Keratinocyte (primary cell): ENCODE data around the gene THBD.

Experiments used
- EZH2 ChIP-seq: IDR thresholded peaks from one replicate; pipeline ENCODE4 v1.6.1; 2012; ENCODE audit warnings: inconsistent platforms, mild to moderate bottlenecking, low read length, moderate library complexity
- TF ChIP-seq, protein P1 (sequence below), 3 experiments: IDR thresholded peaks in 1 of 3; conservative IDR thresholded peaks in 1 of 3; optimal IDR thresholded peaks in 1 of 3; 2 replicates in 2 of 3; 3 replicates in 1 of 3; pipeline versions ENCODE3 to v1.5.1; 2011; ENCODE audit warnings: low read length in 3 of 3, mild to moderate bottlenecking in 3 of 3, moderate library complexity in 2 of 3, control low read depth in 1 of 3, inconsistent platforms in 1 of 3; ENCODE audit not compliant: insufficient read depth in 2 of 3; ENCODE audit errors: extremely low read depth in 1 of 3

GRCh38 chr20:23063168-23063567 lies 13.7 kb upstream of the THBD start:
- TF ChIP-seq, protein P1, sequence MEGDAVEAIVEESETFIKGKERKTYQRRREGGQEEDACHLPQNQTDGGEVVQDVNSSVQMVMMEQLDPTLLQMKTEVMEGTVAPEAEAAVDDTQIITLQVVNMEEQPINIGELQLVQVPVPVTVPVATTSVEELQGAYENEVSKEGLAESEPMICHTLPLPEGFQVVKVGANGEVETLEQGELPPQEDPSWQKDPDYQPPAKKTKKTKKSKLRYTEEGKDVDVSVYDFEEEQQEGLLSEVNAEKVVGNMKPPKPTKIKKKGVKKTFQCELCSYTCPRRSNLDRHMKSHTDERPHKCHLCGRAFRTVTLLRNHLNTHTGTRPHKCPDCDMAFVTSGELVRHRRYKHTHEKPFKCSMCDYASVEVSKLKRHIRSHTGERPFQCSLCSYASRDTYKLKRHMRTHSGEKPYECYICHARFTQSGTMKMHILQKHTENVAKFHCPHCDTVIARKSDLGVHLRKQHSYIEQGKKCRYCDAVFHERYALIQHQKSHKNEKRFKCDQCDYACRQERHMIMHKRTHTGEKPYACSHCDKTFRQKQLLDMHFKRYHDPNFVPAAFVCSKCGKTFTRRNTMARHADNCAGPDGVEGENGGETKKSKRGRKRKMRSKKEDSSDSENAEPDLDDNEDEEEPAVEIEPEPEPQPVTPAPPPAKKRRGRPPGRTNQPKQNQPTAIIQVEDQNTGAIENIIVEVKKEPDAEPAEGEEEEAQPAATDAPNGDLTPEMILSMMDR (optimal IDR thresholded peaks at IDR 0.05 in 1 of 3, IDR thresholded peaks at IDR 0.05 in 1 of 3, conservative IDR thresholded peaks at IDR 0.05 in 1 of 3; ENCODE audit: extremely low read depth in 1 of 3, insufficient read depth in 2 of 3, low read length in 3 of 3) = no peak
- TF ChIP-seq EZH2 = no peak
